Measurements from ENCODE around the gene DERA.

The DERA gene

GRCh38 chr12:15886372-15887042 lies 24.6 kb upstream of the DERA start:
- no peaks in the 10 kb centered on the region for H3K27me3 ChIP-seq (ENCODE audit: insufficient read depth, low read depth)
- peaks cover 85% of the 10 kb centered on the region for H3K79me2 ChIP-seq (ENCODE audit: insufficient read depth, low read depth)
- H3K4me2 ChIP-seq = no peak overlapping the region
- H3K4me3 ChIP-seq (IDR thresholded peaks at IDR 0.05; ENCODE audit: insufficient read depth, low read depth, low read length) = no peak overlapping the region
- peaks cover 16% of the 10 kb centered on the region for H3K4me1 ChIP-seq (ENCODE audit: low read depth, poor library complexity, severe bottlenecking)
- H2AFZ ChIP-seq (ENCODE audit: low read depth) = no peak overlapping the region
- H3K36me3 ChIP-seq (ENCODE audit: insufficient read depth) = peaks cover 4% of the 10 kb centered on the region; the same call in 1 of the 2 replicates
- H3K27ac ChIP-seq = no peak overlapping the region
- H3K9ac ChIP-seq = no peak overlapping the region
- no peak for TF ChIP-seq CTCF (conservative IDR thresholded peaks at IDR 0.05; ENCODE audit: low read depth, low read length)
- 0 out of 2 replicates have a peak, but pooled peaks cover 5% of the 10 kb centered on the region for H4K20me1 ChIP-seq (ENCODE audit: insufficient read depth)

- H3K27ac ChIP-seq = no peak overlapping the region
- H3K9ac ChIP-seq = no peak overlapping the region
- no peak for TF ChIP-seq CTCF (conservative IDR thresholded peaks at IDR 0.05; ENCODE audit: low read depth, low read length)
- H3K4me2 ChIP-seq = no peak overlapping the region
- H3K4me1 ChIP-seq (ENCODE audit: low read depth, poor library complexity, severe bottlenecking) = peaks cover 16% of the 10 kb centered on the region
- H2AFZ ChIP-seq (ENCODE audit: low read depth) = no peak overlapping the region
- no peaks in the 10 kb centered on the region for H3K27me3 ChIP-seq (ENCODE audit: insufficient read depth, low read depth)
- 0 out of 2 replicates have a peak, but pooled peaks cover 5% of the 10 kb centered on the region for H4K20me1 ChIP-seq (ENCODE audit: insufficient read depth)
- peaks cover 4% of the 10 kb centered on the region; the same call in 1 of the 2 replicates for H3K36me3 ChIP-seq (ENCODE audit: insufficient read depth)
- no peak overlapping the region for H3K4me3 ChIP-seq (IDR thresholded peaks at IDR 0.05; ENCODE audit: insufficient read depth, low read depth, low read length)
- H3K79me2 ChIP-seq (ENCODE audit: insufficient read depth, low read depth) = peaks cover 85% of the 10 kb centered on the region
Measured at GRCh38 chr12:15887043-15887817, 23.9 kb upstream of the DERA start.

GRCh38 chr12:15892645-15893259 lies 18.4 kb upstream of the DERA start:
- no peak overlapping the region for H3K9ac ChIP-seq
- H4K20me1 ChIP-seq (ENCODE audit: insufficient read depth) = no peaks in the 10 kb centered on the region
- TF ChIP-seq CTCF (conservative IDR thresholded peaks at IDR 0.05; ENCODE audit: low read depth, low read length) = no peak
- H3K27me3 ChIP-seq (ENCODE audit: insufficient read depth, low read depth) = no peaks in the 10 kb centered on the region
- no peak overlapping the region for H3K4me2 ChIP-seq
- H3K36me3 ChIP-seq (ENCODE audit: insufficient read depth) = peaks cover 12% of the 10 kb centered on the region; the same call in 1 of the 2 replicates
- no peak overlapping the region for H2AFZ ChIP-seq (ENCODE audit: low read depth)
- H3K27ac ChIP-seq = no peak overlapping the region
- H3K4me3 ChIP-seq (IDR thresholded peaks at IDR 0.05; ENCODE audit: insufficient read depth, low read depth, low read length) = no peak overlapping the region
- H3K4me1 ChIP-seq (ENCODE audit: low read depth, poor library complexity, severe bottlenecking) = peaks cover 4% of the 10 kb centered on the region
- peaks cover 30% of the 10 kb centered on the region for H3K79me2 ChIP-seq (ENCODE audit: insufficient read depth, low read depth)

- Histone ChIP-seq H3K27me3 (ENCODE audit: insufficient read depth, low read depth) (no peaks in the 10 kb centered on the region), H3K36me3 (ENCODE audit: insufficient read depth) (peaks cover 12% of the 10 kb centered on the region; the same call in 1 of the 2 replicates), H3K79me2 (ENCODE audit: insufficient read depth, low read depth) (peaks cover 25% of the 10 kb centered on the region), H3K4me3 (IDR thresholded peaks at IDR 0.05; ENCODE audit: insufficient read depth, low read depth, low read length) (no peak overlapping the region), H4K20me1 (ENCODE audit: insufficient read depth) (0 out of 2 replicates have a peak, but pooled peaks cover 2% of the 10 kb centered on the region), H3K4me1 (ENCODE audit: low read depth, poor library complexity, severe bottlenecking) (peaks cover 9% of the 10 kb centered on the region), H3K27ac (no peak overlapping the region), H3K9ac (no peak overlapping the region), H2AFZ (ENCODE audit: low read depth) (no peak overlapping the region), H3K4me2 (no peak overlapping the region)
- TF ChIP-seq CTCF (conservative IDR thresholded peaks at IDR 0.05; ENCODE audit: low read depth, low read length) = no peak
Measured at GRCh38 chr12:15893260-15893659, 17.9 kb upstream of the DERA start.

Measured in KMS-11 (cell line).